ENCODE data around the gene SLC10A1. TPM values are rescaled to one million over a fixed set of nuclear protein-coding genes. Genes with fewer than 3 reads are reported as not detected.
"Not testable (repeated sequence)": the region's sequence is repeated elsewhere in the genome, so short reads cannot be mapped to it uniquely, and the experiment has no call there.

The SLC10A1 gene
- total RNA-seq, 1 donor from 2014 or later, result not detected

- Mint-ChIP-seq H3K27ac (no peak overlapping the region), H3K36me3 (ENCODE audit: low read depth) (no peaks in the 10 kb centered on the region), H3K4me1 (peaks cover 8% of the 10 kb centered on the region), H3K27me3 (no peaks in the 10 kb centered on the region), H3K4me3 (no peak overlapping the region), H3K9me3 (no peaks in the 10 kb centered on the region)
- POLR2A ChIA-PET, result interaction anchor here (0.6 to 2.4 kb wide), 2 partner anchors 14 to 17 kb away, joined by 4 to 10 read pairs; partner anchors contain the start of gene SRSF5
- CTCF ChIA-PET, result no interaction called here
- intact Hi-C loops (cut with micrococcal nuclease), result no loop called here
- DNase-seq (no peak), ATAC-seq (ENCODE audit: low read depth) (no peak)
- no peak for TF ChIP-seq CTCF (IDR thresholded peaks at IDR 0.05)
Measured at GRCh38 chr14:69750495-69750894, 46.5 kb downstream of the SLC10A1 start.

GRCh38 chr14:69749956-69750355 is 47.1 kb downstream of the SLC10A1 start:
- H3K27me3 Mint-ChIP-seq, result no peaks in the 10 kb centered on the region
- ATAC-seq (ENCODE audit: low read depth), result no peak
- no peak overlapping the region for H3K27ac Mint-ChIP-seq
- intact Hi-C loops (cut with micrococcal nuclease), result no loop called here
- ChIA-PET POLR2A (interaction anchor here (0.6 to 2.4 kb wide), 2 partner anchors 13 to 17 kb away, joined by 4 to 10 read pairs; partner anchors contain the start of gene SRSF5), CTCF (no interaction called here)
- H3K36me3 Mint-ChIP-seq (ENCODE audit: low read depth), result no peaks in the 10 kb centered on the region
- peaks cover 8% of the 10 kb centered on the region for H3K4me1 Mint-ChIP-seq
- no peak overlapping the region for H3K4me3 Mint-ChIP-seq
- no peak for DNase-seq
- no peak for TF ChIP-seq CTCF (IDR thresholded peaks at IDR 0.05)
- H3K9me3 Mint-ChIP-seq, result no peaks in the 10 kb centered on the region

GRCh38 chr14:69741055-69741454 is 56.0 kb downstream of the SLC10A1 start:
- peaks cover under 1% of the 10 kb centered on the region for H3K27me3 Mint-ChIP-seq
- no peak for ATAC-seq (ENCODE audit: low read depth)
- H3K4me3 Mint-ChIP-seq, result no peak overlapping the region
- CTCF ChIA-PET, result no interaction called here
- intact Hi-C loops (cut with micrococcal nuclease), result no loop called here
- no peak overlapping the region for H3K27ac Mint-ChIP-seq
- peaks cover 2% of the 10 kb centered on the region for H3K9me3 Mint-ChIP-seq
- no peaks in the 10 kb centered on the region for H3K4me1 Mint-ChIP-seq
- DNase-seq, result no peak
- H3K36me3 Mint-ChIP-seq (ENCODE audit: low read depth), result no peaks in the 10 kb centered on the region
- TF ChIP-seq CTCF (IDR thresholded peaks at IDR 0.05), result no peak
- POLR2A ChIA-PET, result no interaction called here

- H3K27me3 Mint-ChIP-seq; H3K27ac Mint-ChIP-seq; H3K4me1 Mint-ChIP-seq; H3K4me3 Mint-ChIP-seq; DNase-seq; ATAC-seq (ENCODE audit: low read depth); H3K36me3 Mint-ChIP-seq (ENCODE audit: low read depth); H3K9me3 Mint-ChIP-seq; CTCF ChIA-PET; intact Hi-C loops (cut with micrococcal nuclease): not testable (repeated sequence)
- POLR2A ChIA-PET, result interaction anchor here (0.7 kb wide), 1 partner anchor 14 kb away, joined by 4 read pairs; no protein-coding TSS in a partner anchor
Measured at GRCh38 chr14:69736405-69736804, 60.6 kb downstream of the SLC10A1 start.

GRCh38 chr14:69731919-69732598 is 65.0 kb downstream of the SLC10A1 start:
- H3K4me3 Mint-ChIP-seq; H3K4me1 Mint-ChIP-seq; POLR2A ChIA-PET; H3K36me3 Mint-ChIP-seq (ENCODE audit: low read depth); H3K9me3 Mint-ChIP-seq; DNase-seq; H3K27ac Mint-ChIP-seq; ATAC-seq (ENCODE audit: low read depth); CTCF ChIA-PET; intact Hi-C loops (cut with micrococcal nuclease): not testable (repeated sequence)
- H3K27me3 Mint-ChIP-seq, result peaks cover 14% of the 10 kb centered on the region

- H3K36me3 Mint-ChIP-seq (ENCODE audit: low read depth), result no peaks in the 10 kb centered on the region
- ATAC-seq (ENCODE audit: low read depth), result no peak
- peaks cover 6% of the 10 kb centered on the region for H3K27me3 Mint-ChIP-seq
- intact Hi-C loops (cut with micrococcal nuclease), result loop anchor here (1.0 to 2.0 kb wide), 4 partner anchors 55 to 485 kb away; no protein-coding TSS in a partner anchor
- CTCF ChIA-PET, result interaction anchor here (0.8 to 3.1 kb wide), 7 partner anchors 24 to 253 kb away, joined by 3 to 48 read pairs (median 4); no protein-coding TSS in a partner anchor
- POLR2A ChIA-PET, result interaction anchor here (0.7 kb wide), 1 partner anchor 120 kb away, joined by 3 read pairs; no protein-coding TSS in a partner anchor
- no peaks in the 10 kb centered on the region for H3K9me3 Mint-ChIP-seq
- H3K4me3 Mint-ChIP-seq, result no peak overlapping the region
- no peak for TF ChIP-seq CTCF (IDR thresholded peaks at IDR 0.05)
- no peak for DNase-seq
- H3K4me1 Mint-ChIP-seq, result peaks cover 13% of the 10 kb centered on the region
- no peak overlapping the region for H3K27ac Mint-ChIP-seq
Measured at GRCh38 chr14:69727860-69728259, 69.2 kb downstream of the SLC10A1 start.

Measured in activated B cell treated with CpG ODN at 0.5 μM for 24 hours (primary cell).